NCI-H524 treated with DMSO at 0.1 percent for 48 hours (cell line): ENCODE results near the gene SHROOM3.
"Not testable (repeated sequence)": the region's sequence is repeated elsewhere in the genome, so short reads cannot be mapped to it uniquely, and the experiment has no call there.

ENCODE experiments used
- DNase-seq: peaks from one replicate; lab custom pipeline; 2025; lab: John Stamatoyannopoulos, UW

Gene SHROOM3

GRCh38 chr4:76445911-76446310, 10.9 kb downstream of the SHROOM3 start:
- DNase-seq, result no peak

GRCh38 chr4:76447393-76447851, 12.4 kb downstream of the SHROOM3 start:
- DNase-seq, result no peak

GRCh38 chr4:76448211-76448610, 13.2 kb downstream of the SHROOM3 start:
- no peak for DNase-seq

- DNase-seq, result no peak
Observed at GRCh38 chr4:76449362-76449767, 14.3 kb downstream of the SHROOM3 start.

GRCh38 chr4:76449833-76450232, 14.8 kb downstream of the SHROOM3 start:
- no peak for DNase-seq

GRCh38 chr4:76453232-76453631, 18.2 kb downstream of the SHROOM3 start:
- DNase-seq, result no peak

GRCh38 chr4:76454073-76454472, 19.0 kb downstream of the SHROOM3 start:
- not testable (repeated sequence) for DNase-seq

GRCh38 chr4:76457885-76458284, 22.9 kb downstream of the SHROOM3 start:
- no peak for DNase-seq

DNA sequence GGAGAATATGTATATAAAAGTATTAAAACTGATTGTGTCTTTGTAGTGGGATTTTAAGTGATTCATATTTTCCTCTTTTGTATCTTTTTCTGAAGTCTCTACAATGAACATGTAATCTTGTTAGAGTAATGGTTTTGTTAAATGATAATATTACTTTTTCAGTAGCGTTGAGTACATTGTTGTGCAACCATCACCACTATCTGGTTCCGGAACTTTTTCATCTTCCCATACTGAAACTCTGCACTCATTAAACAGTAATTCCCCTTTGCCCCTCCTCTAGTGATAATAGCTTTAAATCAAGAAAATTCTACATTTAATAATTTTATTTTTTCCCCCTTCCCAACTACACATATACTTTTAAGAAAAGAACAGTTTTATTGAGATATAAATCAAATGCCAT, 23.3 kb downstream of the SHROOM3 start:
- DNase-seq, result no peak

GRCh38 chr4:76458825-76459224, 23.8 kb downstream of the SHROOM3 start:
- DNase-seq, result no peak

DNA sequence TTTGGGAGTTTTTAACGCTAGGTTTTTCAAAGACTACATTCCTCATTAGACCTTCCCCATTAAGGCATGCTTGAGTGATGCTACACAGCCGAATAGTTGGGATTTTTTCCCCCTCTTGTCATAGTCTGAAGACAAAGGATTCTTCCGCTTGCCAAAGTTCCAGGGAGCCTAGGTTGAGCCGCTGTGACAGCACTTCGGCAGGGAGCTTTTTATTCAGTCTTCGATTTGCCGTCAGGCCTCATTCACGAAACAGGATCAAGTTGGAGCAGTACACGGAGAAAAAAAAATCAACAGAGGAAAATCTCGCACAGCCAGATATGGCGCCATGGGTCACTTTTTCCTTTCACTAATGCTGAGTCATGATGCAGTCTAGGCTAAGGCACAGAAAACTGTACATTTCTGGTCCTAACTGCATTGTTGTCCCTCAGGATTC, 24.3 kb downstream of the SHROOM3 start:
- DNase-seq, result no peak

- no peak for DNase-seq
Observed at GRCh38 chr4:76463568-76463967, 28.5 kb downstream of the SHROOM3 start.

DNA sequence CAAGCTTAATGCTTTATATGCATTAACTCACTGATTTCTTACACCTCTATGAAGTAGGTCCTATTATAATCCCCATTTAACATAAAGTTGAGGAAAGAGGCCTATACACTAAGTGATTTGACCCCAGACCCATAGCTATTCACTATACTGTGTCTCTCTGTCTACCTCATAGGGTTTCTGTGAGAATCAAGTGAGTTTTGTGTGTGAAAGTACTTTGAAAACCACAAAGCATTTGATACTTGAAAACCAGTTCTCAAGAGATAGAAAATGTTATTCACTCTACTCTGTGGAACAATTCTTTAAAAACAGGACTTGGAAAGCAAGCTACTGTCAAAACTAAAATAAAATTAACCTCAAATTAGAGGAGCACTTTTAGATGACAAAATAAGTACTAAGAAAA, 35.0 kb downstream of the SHROOM3 start:
- no peak for DNase-seq

- no peak for DNase-seq
Observed at GRCh38 chr4:76470532-76470931, 35.5 kb downstream of the SHROOM3 start.

DNA sequence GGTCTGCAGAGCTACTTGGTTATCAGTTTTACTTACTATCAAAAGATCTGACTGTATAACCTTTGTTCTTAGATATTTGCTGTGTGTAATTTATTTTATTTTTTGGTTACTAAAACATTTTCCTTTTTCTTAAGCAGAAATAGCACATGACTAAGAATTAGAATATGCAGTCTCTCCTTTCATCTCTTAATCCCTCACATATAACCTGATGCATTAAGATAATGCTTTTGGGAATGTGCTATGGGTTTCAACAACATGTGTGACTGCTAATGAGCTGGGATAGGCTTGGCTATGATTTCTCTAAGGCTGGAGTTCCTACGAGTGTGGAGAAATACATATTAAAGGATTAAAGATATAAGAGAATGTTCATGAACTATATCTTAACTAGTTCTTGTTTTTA, 41.5 kb downstream of the SHROOM3 start:
- DNase-seq, result no peak

DNA sequence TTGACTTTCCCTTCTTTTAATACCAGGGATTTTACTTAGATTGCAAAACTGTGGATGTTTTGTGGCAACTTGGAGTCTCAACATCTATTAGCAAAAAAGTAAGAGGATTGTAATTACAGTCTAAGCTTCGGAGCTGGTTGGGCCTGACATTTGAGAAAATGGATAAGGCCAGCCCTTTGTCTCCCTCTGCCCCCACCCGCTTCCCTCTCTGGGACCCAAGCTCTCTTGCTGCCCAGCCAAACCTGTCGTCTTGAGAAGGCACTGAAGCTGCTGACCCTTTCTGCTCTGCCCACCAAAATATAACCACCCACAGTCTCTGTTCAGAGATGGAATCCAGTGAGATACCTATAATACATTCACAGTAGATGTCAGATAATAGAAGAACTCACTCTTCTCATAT, 49.6 kb downstream of the SHROOM3 start:
- DNase-seq, result no peak

GRCh38 chr4:76485450-76485849, 50.4 kb downstream of the SHROOM3 start:
- no peak for DNase-seq

GRCh38 chr4:76486588-76487276, 51.7 kb downstream of the SHROOM3 start:
- no peak for DNase-seq

GRCh38 chr4:76487621-76488020, 52.6 kb downstream of the SHROOM3 start:
- DNase-seq, result no peak

- no peak for DNase-seq
Observed at GRCh38 chr4:76488455-76488854, 53.4 kb downstream of the SHROOM3 start.

- DNase-seq, result no peak
Observed at GRCh38 chr4:76488888-76489685, 54.1 kb downstream of the SHROOM3 start.

DNA sequence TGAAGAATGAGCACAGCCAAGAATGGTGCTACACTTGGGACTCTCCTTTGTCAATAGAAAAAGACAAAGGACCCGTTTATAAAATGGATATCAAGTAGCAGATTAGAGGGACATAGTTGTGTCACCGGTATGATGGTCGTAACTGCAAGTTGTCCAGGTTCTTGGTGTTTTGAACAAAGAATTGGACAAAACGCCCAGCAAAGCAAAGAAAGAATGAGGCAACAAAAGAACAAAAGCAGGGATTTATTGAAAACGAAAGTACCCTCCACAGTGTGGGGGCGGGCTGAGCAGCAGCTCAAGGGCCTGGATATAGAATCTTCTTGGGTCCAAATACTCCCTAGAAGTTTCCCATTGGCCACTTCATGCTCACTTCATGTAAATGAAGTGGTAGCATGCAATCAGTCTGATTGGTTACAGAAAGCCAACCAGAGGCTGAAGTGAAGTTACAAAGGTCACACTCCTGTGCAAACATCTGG, 54.7 kb downstream of the SHROOM3 start:
- DNase-seq, result no peak

DNA sequence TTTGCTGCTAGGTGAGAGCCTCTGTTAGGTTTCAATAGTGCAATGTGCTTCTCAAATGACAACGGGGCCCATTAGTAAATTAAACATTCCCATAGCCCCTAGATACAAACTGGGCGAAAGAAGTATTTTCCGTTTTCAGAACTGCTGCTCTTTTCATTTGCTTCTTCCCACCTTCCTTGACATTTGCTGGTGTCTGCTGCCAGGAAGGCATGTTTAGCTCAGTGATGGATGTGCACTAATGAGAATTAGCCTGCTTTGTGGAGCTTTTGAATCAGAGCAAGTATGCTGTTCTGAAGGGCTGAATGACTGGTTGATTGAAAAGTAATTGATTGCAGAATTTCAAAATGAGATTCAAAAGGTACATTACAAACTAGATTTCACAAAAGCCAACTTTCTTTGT, 57.0 kb downstream of the SHROOM3 start:
- no peak for DNase-seq
